Stimulated activated CD8-positive, alpha-beta memory T cell treated with anti-CD3 and anti-CD28 coated beads, Interleukin-7, amount 100 ng/mL, for 1 hour (primary cell): Measurements from ENCODE around the gene MMS19.
"Not testable (repeated sequence)": the region's sequence is repeated elsewhere in the genome, so short reads cannot be mapped to it uniquely, and the experiment has no call there.

ENCODE experiments used
- DNase-seq, 2 donors: peaks; one replicate each; pipeline ENCODE4 v3.0.0-alpha.2; 2020; ENCODE audit warnings: low read depth in 2 of 2

The MMS19 gene

DNA sequence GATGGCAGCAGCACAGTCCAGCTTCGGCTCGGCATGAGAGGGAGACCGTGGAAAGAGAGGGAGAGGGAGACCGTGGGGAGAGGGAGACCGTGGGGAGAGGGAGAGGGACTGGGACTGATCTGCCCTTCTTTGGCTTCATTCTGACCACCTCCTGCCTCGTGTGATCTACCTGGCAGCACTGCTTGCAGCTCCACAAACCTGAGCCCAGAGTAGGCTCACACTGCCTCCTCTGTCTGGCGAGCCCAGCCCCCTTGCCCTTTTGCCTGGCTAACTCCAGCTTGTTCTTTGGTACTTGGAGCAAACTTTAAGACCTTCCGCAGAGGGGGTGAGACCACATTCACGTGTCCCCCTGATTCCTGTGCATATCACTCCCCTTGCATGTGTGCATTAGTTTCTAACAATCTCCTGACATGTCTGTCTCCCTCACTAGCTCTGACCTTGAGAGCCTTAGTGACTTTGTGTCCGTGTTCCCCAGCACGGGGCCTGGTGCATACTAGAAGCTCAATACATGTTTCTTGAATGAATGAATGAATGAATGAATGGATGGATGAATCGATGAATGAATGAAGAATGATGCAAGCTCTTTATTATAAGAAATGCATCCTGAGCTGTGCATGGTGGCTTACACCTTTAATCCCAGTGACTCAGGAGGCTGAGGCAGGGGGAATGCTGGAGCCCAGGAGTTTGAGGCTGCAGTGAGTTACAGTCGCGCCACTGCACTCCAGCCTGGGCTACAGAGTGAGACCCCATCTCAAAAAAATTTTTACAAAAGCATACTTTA, 31.7 kb upstream of the MMS19 start:
- no peak for DNase-seq

DNA sequence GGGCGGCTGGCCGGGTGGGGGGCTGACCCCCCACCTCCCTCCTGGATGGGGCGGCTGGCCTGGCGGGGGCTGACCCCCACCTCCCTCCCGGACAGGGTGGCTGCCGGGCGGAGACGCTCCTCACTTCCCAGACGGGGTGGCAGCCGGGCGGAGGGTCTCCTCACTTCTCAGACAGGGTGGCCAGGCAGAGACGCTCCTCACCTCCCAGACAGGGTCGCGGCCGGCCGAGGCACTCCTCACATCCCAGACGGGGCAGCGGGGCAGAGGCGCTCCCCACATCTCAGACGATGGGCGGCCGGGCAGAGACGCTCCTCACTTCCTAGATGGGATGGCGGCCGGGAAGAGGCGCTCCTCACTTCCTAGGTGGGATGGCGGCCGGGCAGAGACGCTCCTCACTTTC, 30.7 kb upstream of the MMS19 start:
- not testable (repeated sequence) for DNase-seq

DNA sequence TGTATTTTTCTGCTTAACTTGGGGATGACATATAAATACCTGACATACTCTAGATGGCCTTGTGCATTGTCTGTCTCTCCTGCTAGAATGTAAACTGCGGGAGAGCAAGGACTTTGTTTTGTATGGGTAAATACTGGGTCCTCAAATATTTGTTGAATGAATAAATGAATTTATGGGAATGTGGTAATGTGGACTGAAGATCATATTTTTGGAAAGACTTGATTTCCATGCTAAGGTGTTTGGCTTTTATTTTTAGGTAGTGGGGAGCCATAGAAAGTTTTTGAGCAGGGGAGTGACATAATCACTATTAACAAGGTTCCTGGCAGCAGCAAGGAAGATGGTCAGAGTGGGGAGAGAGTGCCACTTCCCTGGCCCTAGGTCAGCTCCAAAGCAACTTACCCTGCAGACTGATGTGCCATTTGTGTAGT, 27.5 kb upstream of the MMS19 start:
- DNase-seq: no peak

DNA sequence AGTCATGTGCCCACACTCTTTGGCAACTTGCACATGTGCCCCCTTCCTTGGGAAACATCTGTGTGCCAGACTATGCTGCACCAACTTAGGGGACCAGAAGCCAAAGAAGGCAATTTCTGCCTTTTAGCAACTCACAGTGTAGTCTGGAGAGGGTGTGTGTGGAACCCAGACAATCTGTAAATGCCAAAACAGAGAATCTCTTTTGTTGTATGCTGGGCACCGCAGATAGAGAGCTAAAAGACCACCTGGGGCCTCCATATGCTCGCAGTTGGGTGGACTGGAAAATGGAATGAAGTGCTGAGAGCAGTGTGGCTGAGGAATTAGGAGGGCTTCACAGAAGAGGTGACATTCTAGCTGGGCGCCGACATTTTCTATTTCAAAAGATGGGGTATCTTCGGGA, 26.9 kb upstream of the MMS19 start:
- no peak for DNase-seq

DNA sequence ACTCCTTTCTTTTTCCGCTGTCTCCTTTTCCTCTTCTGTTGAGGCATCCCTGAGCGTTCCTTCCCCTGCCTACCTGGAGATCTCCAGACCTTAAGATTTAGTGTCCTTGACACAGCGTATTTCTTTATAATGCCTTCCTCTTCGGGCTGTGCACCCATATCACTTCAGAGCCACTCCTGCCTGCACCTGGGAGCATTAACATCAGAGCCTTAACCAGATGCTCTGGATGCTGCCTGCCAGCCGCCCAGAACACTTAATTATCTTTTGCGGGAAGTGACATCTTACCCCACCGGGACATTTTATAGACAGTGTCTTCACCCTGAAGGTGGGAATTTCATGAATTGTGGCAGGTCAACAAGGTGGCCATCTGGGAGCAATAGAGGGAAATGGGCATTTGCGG, 24.7 kb upstream of the MMS19 start:
- no peak for DNase-seq

DNA sequence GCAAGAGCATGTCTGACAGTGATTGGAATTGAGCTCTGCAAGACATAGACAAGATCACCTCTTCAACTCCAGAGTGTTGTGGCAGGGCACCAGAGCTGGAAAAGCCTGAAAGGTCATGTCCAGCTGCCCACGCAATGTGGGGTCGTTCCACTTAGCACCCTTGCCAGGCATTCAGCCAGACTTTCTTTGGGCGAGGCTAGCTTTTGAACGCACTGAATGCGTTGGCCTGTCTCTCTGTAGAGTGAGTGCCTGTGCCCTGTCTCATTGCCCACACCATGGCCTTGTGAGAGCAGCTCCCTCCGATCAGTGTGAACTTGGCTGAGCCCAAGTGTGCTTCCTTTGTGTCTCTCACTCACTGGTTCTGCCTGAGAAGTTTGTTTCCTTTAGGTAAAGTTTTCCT, 23.8 kb upstream of the MMS19 start:
- DNase-seq: no peak

DNA sequence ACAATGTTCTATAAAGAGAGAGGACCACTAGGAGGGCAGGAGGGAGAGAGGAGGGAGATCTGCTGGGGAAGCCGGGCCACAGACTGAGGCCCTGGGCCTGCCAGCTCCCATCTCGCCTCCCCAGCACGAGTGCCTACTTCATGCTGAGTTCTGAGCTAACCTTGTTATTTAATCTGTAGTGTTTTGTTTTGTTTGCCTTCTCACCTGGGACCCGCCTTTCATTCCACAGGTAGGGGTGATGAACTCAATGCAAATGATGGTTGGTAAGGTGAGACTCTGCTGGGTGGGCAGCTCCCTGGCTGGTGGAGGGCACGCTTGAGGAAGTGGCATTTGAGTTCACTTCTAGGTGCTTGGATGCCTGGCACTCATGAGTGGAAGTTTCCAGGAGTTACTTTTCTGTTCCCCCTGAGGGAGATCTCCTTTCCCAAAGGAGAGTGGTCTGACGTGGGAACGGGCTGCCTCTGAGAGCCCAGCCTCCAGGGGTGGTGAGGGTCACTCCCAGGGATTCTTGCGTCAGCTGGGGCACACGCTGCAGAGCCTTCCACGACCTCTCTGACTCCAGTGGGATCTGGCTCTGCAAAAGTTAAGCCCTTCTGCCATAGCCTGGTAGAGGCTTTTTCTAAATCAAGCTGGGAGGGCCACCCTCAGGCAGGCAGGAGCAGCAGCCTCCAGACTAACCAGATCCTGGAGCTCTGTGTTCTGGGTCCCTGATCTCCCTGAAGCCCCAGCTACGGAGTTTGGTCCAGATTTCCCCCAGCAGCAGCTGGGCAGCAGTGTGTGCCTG, 22.9 kb upstream of the MMS19 start:
- DNase-seq: no peak

DNA sequence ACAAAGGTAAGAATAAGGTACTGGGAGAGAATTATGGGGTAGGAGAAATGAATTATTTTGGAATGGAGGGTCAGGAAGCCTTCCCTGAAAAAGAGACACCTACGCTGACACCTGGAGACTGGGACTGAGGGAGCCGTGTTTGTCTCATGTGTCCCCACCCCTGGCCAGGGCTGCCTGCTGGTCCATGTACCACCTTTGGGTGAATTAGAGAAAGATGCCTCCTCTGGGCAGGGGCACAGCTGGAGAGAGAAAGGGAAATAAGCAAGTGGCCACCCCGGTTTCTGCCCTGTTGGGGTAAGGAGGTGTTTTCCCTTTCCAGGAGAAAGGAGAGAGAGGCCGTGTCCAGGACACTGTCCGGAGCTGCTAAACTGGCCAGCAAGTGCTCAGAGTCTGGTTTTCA, 22.3 kb upstream of the MMS19 start:
- DNase-seq: no peak

DNA sequence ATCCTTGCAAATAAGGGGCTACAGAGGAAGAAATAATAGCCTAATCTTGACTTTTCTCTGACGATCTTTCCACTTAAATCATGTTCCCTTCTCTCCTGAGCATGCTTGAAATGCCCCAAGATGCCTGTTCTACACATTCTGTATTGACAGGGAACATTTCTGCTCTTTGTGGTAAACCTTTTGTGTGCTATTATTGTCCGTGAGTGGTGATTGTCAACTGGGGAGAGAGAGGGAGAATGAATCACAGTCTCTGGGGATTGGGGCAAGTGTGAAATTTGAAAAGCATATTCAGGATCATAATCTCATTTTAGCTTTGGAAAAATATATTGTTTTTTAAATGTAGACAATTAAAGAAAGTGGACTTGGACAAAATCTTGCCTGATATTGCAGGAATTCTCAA, 21.1 kb upstream of the MMS19 start:
- no peak for DNase-seq

DNA sequence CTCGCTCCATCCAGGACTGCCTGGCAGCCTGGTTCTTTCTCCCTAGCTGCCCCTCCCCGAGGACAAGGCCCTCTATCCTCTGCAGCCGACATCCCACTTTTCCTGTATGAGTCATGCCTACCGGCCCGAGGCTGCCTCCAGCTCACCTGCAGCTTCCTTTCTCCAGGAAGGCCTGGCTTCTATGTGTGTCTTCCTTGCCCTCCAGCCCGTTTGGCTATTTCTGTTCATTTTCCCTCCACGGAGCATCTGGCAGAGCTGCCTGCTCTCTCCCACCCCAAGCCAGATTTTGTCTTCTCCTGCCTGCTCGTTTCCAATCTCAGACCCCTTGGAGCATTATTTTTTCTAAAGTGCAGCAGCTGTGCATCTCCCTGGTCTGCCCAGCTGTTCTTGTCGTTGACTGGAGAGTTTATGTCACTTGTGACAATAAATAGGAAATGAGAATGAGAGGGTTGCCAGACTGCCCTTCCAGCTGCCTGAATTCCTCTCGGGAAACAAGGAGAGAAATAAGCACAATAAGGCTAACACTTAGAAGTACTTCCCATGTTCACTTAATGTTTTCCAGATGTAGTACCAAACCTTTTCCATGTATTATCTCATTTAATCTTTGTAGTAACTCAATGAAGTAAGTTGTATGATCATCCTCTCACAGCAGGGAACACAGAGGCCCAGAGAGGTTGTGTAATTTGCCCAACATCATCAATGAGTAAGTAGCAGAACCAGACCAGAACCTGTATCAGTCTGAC, 20.2 kb upstream of the MMS19 start:
- no peak for DNase-seq

DNA sequence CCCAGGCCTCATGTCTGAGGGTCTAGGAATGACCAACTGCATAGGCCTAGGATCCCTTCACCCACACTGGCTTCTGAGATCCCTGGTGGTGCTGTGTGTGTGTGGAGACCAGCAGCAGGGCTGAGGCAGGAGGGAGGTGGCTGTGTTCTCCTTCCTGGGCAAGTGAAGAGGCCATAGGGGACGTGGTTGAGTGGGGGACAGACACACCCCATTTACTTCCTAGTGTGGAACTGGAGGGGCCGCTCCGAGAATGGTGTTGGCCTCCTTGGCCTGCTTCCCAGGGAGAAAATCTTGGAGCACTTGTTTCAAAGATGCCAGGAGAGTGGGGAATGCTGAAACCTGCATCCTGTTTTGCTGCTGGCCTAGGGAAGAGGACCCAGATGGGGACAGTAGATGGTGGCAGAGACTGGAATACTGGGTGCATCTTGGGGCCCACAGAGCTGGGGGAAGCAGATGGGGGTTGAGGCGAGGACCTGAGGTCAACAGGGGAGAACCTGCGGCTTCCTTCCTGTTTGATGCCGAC, 19.6 kb upstream of the MMS19 start:
- DNase-seq: no peak

DNA sequence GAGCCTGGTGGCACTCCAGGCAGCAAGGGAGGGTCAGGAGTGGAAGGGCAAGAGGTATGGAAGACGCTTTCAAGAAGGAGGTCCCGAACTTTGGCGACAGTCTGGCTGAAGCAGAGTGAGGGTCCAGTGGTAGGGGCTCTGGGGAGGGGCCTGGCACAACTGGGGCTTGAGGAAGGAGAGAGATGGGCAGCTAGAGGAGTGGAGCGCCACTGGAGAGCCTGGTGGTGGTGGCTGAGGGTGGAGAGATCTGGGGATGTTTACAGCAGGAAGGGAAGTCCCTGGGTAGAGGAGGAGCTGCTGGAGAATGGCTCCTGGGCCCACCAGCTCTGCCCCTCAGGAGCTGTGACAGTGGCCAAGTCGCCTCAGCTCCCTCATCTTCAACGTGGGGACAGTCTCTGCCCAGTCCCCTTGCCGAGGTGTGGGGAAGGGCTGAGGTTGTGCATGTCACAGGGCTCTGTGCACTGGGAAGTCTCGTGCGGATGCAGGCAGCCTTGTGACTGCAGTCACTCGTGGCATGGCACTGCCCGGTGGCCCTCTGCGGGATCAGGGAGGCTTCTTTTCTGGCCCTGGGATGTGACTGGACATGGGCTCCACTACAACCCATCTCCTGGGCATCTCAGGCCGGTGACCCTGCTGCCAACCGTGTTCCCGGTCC, 19.0 kb upstream of the MMS19 start:
- DNase-seq: no peak

DNA sequence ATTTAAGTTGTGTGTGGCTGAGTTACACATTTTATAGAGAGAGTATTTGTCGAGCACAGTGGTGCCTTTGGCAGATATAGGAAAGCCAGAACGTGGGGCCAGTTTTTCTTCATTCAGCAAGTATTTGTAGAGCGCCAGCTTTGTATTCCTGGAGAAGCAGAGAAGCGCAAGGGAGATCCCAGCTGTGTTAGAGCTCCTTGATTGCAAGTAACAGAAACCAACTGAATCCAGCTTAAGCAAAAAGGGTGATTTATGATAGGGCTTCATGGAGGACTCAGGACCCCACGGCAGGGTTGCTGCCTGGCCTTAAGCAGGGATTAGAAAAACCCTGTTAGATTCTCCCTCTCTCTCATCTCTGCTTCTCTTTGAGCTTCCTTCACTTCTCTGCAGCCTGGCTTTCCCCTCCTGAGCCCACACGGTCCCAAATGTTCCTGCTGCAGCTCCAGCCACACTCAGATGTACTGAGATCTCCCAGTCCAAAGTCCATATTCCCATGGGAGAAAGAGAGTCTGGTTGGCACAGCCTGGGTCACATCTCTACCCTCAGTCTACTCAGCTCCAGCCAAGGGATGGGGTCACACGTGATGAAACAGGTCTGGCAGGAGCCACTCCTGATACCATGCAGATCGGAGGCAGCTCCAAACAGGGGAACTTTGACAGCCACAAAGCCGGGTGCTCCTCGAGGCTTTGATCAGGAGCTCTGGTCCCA, 17.2 kb upstream of the MMS19 start:
- DNase-seq: no peak

DNA sequence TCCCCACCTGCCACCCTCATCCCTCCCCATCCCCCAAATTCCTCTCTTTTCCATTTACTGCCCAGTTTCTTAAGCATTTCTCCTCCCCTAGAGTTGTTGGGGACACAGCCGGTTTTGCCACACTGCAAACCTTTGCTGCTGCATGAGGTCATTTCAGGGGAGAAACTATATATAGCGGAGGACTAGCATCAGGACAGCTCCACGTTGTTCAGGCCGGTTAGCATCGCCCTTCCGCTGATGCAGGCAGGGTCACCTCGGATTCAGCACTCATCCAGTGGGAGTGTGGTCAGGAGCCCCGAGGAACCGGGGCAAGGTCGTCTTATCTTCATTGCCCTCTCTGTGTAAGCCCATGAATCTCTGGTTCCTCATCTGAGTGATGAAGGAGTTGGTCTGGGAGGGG, 16.1 kb upstream of the MMS19 start:
- DNase-seq: no peak

DNA sequence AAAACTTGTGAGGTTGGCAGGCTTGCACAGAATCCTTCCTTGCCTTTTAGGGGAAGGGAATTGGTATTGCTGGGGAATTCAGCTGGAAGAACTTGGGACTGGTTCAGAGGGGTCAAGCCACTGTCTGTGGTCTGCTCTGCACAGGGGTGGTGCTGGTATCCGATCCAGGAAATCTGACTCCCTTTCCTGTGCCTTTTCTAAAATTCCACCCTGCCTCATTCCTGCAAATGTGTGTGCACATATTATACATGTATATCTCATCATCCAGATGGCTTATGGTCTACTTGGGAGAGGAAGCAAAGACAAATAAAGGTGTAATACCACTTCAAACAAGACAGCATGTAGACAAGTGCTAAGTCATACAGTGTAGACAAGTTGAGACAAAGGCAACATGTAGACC, 14.8 kb upstream of the MMS19 start:
- DNase-seq: no peak

DNA sequence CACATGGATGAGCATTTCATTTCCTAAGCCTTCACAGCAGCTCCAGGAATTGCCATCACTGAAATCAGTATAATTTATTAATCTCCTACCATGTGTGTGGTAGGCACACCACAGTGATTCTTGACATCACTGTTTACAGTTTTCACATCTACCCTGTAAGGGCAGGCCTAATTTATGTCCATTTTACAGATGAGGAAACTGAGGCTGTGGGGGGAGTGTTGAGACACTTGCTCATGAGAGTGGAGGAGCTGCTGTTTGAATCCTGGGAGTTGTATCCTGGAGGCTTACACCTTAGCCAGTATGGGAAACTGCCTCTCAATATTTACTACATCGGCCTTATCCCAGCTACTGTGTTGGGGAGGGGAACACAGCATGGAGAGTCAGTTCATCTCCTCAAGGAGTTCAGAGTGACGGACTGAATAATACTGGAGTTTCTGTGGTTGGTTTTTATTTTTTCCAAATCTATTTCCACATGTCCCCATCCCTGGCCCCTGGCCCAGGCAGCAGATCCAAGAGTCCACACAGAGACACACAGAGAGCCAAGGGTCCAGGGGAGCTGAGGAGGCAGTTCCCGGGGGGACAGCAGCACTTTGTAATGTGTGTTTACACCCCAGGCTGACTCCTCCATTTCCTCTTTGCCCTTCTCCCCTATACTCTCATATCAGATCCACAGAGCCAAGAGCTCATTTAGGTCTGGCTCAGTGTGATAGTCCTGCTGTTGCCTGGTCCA, 13.7 kb upstream of the MMS19 start:
- no peak for DNase-seq

DNA sequence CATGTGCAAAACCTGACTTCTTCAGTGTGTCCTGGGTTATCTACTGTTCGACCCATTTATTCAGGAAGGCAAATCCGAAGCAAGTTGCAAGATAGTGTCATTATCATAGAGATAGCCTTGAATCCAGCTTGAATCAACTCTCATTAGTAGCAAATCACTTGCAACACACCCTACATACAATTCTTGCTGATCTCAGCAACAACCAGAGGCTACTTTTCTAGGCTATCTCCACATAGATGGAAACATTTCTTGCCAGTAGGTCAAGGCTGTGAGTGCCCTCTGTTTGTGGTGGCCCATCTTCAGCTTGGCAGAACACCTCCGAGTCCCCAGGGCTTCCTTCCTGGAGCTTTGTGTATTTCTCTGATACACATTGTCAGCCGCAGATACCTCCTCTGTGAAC, 12.5 kb upstream of the MMS19 start:
- no peak for DNase-seq

DNA sequence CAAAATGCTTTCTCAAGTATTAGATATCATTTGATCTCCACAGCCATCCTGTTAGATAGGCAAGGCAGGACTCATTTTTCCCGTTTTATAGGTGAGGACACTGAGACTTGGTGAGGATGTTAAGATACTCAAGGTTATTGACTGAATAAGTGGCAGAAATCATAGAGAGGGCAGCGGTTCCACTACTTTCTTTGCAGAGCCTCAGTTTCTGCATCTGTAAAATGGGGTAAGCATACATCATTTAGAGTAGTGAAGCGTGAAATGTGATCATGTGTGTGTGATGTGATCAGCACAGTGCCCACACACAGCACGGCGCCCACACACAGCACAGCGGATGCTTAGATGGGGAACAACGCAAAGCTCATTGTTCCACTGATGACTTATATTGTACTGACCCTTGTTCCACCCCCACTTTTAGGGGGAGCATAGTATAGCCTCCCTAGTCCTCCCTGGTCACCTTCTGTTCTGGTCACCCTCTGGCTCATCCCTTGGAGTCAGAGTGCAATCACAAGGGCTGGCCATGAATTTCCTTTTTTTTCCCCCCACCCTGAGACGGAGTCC, 11.0 kb upstream of the MMS19 start:
- DNase-seq: no peak

DNA sequence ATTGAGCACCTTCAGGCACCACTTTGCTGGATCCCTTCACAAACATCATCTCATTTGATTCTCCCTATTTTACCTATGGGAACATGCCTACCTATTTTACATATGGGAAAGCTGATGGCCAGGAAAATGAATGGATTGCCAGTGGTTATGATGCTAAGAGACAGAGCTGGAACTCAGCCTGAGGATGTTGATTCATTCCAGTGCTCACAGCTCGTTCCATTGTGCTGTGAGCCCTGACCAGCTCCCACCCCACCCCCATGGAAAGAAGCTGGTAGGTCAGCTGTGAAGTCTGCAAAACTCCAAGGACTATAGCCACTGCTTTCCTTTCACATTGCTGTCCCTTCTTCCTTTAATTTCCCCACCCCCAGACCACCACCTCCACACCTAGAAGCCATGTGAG, 10.1 kb upstream of the MMS19 start:
- no peak for DNase-seq
